Esophagus squamous epithelium (tissue), 5 donors: ENCODE results near the gene RALBP1. TPM values are rescaled to one million over a fixed set of nuclear protein-coding genes. Genes with fewer than 3 reads are reported as not detected.
"Not testable (repeated sequence)": the region's sequence is repeated elsewhere in the genome, so short reads cannot be mapped to it uniquely, and the experiment has no call there.

Source experiments
- DNase-seq: peaks from one replicate; lab custom pipeline; 2025; lab: John Stamatoyannopoulos, UW
- H3K27ac ChIP-seq, 4 donors: fragments of 200-600 bp; sonication (generic); one replicate each; pipeline ENCODE4 v1.5.1; 2016 to 2019; ENCODE audit warnings: mild to moderate bottlenecking in 1 of 4
- H3K27me3 ChIP-seq, 4 donors: fragments of 200-600 bp; sonication (generic); 1 replicate in 3 of 4; 2 replicates in 1 of 4; pipeline versions ENCODE4 v1.5.1 to v1.6.0; 2017 to 2021; ENCODE audit warnings: antibody characterized with exemption in 1 of 4
- H3K36me3 ChIP-seq, 3 donors: fragments of 200-600 bp; sonication (generic); one replicate each; pipeline ENCODE4 v1.5.1; 2016 to 2019
- H3K4me1 ChIP-seq, 3 donors: fragments of 200-600 bp; sonication (generic); one replicate each; pipeline ENCODE4 v1.5.1; 2017 to 2019
- H3K4me3 ChIP-seq, 4 donors: fragments of 200-600 bp; sonication (generic); 1 replicate in 3 of 4; 2 replicates in 1 of 4; pipeline ENCODE4 v1.5.1; 2016 to 2019; ENCODE audit warnings: mild to moderate bottlenecking in 2 of 4, moderate library complexity in 1 of 4
- H3K9me3 ChIP-seq, 3 donors: fragments of 200-600 bp; sonication (generic); one replicate each; pipeline ENCODE4 v1.5.1; 2016 to 2019
- POLR2A ChIP-seq, 4 donors: fragments of 450-650 bp; IDR thresholded peaks; one replicate each; pipeline ENCODE4 v1.6.1; 2017; ENCODE audit warnings: antibody characterized with exemption in 4 of 4, mild to moderate bottlenecking in 4 of 4, moderate library complexity in 3 of 4
- WGBS, 2 donors: methylation state at CpG; one replicate each; pipeline ENCODE4 v1.1.5; 2018; 5-methylcytosine and 5-hydroxymethylcytosine counted together
- intact Hi-C: fragments of 100-400 bp; cut with DNase I; formaldehyde crosslinking; loops from one replicate; pipeline ENCODE4 v1.15.0; 2022
- total RNA-seq, 4 donors: library from RNA; depleted of rRNA; stranded (reverse); fragments of >200 nt; gene quantifications; one replicate each; pipeline ENCODE4 v1.1.0, GENCODE V29; 2016
- TF ChIP-seq, protein P1 (sequence below), 6 experiments: fragments of 450-650 bp in 4 of 6; fragments of 200-600 bp in 2 of 6; sonication (generic) in 2 of 6; IDR thresholded peaks; one replicate each; pipeline ENCODE4 v1.5.1; 2016 to 2019; ENCODE audit warnings: antibody characterized with exemption in 6 of 6, mild to moderate bottlenecking in 4 of 6, moderate library complexity in 4 of 6
- donor health status: DM: yes; HTN: yes; CAD: no.

RALBP1 gene
- total RNA-seq, 4 donors from 2014 or later, result 74.0 to 105 (median 84.1) TPM

DNA sequence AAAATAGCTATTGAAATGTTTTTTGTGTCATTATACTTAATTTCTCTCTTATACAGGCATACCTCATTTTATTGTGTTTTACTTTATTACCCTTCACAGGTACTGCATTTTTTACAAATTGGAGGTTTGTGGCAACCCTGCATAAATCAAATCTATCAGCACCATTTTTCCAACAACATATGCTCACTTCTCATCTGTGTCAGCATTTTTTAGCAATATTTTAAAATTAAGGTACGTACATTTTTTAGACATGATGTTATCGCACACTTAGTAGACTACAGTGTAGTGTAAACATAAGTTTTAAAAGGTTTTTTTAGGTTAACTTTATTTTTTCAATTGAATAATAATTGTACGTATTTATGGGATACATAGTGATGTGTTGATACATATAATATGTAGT lies 30.8 kb upstream of the RALBP1 start:
- Histone ChIP-seq H3K36me3 (no peaks in the 10 kb centered on the region), H3K9me3 (peaks cover 0 to 15% (median 10%) of the 10 kb centered on the region in 3 donors), H3K27me3 (no peaks in the 10 kb centered on the region), H3K4me1 (no peaks in the 10 kb centered on the region), H3K27ac (no peak overlapping the region), H3K4me3 (no peak overlapping the region)
- intact Hi-C loops, result no loop called here
- 90 to 95% methylated on average over 3 of the region's 3 CpGs for WGBS, 2 donors
- DNase-seq, result no peak
- no peak for TF ChIP-seq POLR2A (IDR thresholded peaks at IDR 0.05)
- TF ChIP-seq, protein P1, sequence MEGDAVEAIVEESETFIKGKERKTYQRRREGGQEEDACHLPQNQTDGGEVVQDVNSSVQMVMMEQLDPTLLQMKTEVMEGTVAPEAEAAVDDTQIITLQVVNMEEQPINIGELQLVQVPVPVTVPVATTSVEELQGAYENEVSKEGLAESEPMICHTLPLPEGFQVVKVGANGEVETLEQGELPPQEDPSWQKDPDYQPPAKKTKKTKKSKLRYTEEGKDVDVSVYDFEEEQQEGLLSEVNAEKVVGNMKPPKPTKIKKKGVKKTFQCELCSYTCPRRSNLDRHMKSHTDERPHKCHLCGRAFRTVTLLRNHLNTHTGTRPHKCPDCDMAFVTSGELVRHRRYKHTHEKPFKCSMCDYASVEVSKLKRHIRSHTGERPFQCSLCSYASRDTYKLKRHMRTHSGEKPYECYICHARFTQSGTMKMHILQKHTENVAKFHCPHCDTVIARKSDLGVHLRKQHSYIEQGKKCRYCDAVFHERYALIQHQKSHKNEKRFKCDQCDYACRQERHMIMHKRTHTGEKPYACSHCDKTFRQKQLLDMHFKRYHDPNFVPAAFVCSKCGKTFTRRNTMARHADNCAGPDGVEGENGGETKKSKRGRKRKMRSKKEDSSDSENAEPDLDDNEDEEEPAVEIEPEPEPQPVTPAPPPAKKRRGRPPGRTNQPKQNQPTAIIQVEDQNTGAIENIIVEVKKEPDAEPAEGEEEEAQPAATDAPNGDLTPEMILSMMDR (IDR thresholded peaks at IDR 0.05), result no peak

DNA sequence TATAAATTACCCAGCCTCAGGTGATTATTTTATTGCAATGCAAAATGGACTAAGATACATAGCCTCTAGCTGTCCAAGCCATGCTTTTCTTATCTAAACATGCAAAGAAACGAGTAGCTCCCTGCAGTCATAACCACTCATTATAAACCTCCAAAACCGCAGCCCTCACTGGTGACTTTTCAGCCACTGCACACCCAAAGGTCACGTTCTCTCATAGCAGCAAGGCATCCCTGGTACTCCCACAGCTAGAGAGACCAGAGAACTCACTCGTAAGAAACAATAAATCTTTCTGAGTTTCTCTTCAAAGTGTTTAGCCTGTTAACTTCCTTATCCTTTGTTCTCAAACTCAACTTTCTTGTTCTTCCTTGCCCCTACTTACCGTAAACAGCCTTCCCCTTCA lies 28.5 kb upstream of the RALBP1 start:
- Histone ChIP-seq H3K36me3 (no peaks in the 10 kb centered on the region), H3K9me3 (peaks cover 0 to 15% (median 10%) of the 10 kb centered on the region in 3 donors), H3K27ac (no peak overlapping the region), H3K4me1 (no peaks in the 10 kb centered on the region), H3K27me3 (no peaks in the 10 kb centered on the region), H3K4me3 (no peak overlapping the region)
- 84 to 87% methylated on average over 5 of the region's 5 CpGs for WGBS, 2 donors
- no peak for DNase-seq
- no peak for TF ChIP-seq POLR2A (IDR thresholded peaks at IDR 0.05)
- TF ChIP-seq, protein P1 (IDR thresholded peaks at IDR 0.05), result no peak
- intact Hi-C loops, result no loop called here

- H3K4me1 ChIP-seq, result no peaks in the 10 kb centered on the region
- peaks cover 0 to 15% (median 10%) of the 10 kb centered on the region in 3 donors for H3K9me3 ChIP-seq
- intact Hi-C loops, result no loop called here
- TF ChIP-seq POLR2A (IDR thresholded peaks at IDR 0.05), result no peak
- TF ChIP-seq, protein P1 (IDR thresholded peaks at IDR 0.05), result no peak
- WGBS, 2 donors, result 93 to 94% methylated on average over 7 of the region's 7 CpGs
- H3K27me3 ChIP-seq, result no peaks in the 10 kb centered on the region
- no peaks in the 10 kb centered on the region for H3K36me3 ChIP-seq
- no peak for DNase-seq
- H3K4me3 ChIP-seq, result no peak overlapping the region
- H3K27ac ChIP-seq, result no peak overlapping the region
These were observed 28.0 kb upstream of the RALBP1 start for GRCh38 chr18:9447334-9447733.

GRCh38 chr18:9449600-9450414 lies 25.5 kb upstream of the RALBP1 start:
- TF ChIP-seq POLR2A (IDR thresholded peaks at IDR 0.05), result no peak
- TF ChIP-seq, protein P1 (IDR thresholded peaks at IDR 0.05), result no peak
- intact Hi-C loops, result no loop called here

DNA sequence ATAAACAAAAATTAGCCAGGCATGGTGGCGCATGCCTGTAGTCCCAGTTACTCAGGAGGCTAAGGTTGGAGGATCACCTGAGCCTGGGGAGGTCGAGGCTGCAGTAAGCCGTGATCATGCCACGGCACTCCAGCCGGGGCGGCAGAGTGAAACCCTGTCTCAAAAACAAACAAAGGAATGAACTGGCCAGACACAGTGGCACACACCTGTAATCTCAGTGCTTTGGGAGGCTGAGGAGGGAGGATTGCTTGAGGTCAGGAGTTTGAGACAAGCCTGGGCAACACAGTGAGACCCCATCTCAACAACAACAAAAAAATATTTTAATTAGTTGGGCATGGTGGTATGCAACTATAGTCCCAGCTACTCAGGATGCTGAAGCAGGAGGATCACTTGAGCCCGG lies 24.4 kb upstream of the RALBP1 start:
- 83 to 91% methylated on average over 4 to 6 of the region's 7 CpGs for WGBS, 2 donors
- DNase-seq, result not testable (repeated sequence)

More at GRCh38 chr18:9449600-9450414, 25.5 kb upstream of the RALBP1 start:
- no peak overlapping the region for H3K4me3 ChIP-seq
- H3K9me3 ChIP-seq, result peaks cover 0 to 15% (median 10%) of the 10 kb centered on the region in 3 donors
- H3K27ac ChIP-seq, result no peak overlapping the region
- H3K4me1 ChIP-seq, result peaks cover 0 to 16% (median 6%) of the 10 kb centered on the region in 3 donors
- H3K36me3 ChIP-seq, result no peaks in the 10 kb centered on the region
- no peak for DNase-seq
- WGBS, 2 donors, result 66 to 69% methylated on average over 12 of the region's 12 CpGs
- H3K27me3 ChIP-seq, result no peaks in the 10 kb centered on the region

More for the DNA sequence above, 24.4 kb upstream of the RALBP1 start:
- H3K36me3 ChIP-seq, intact Hi-C loops, H3K27ac ChIP-seq, H3K4me3 ChIP-seq, H3K27me3 ChIP-seq: not testable (repeated sequence)
- Histone ChIP-seq H3K4me1 (peaks cover 0 to 16% (median 6%) of the 10 kb centered on the region in 3 donors), H3K9me3 (peaks cover 0 to 15% (median 10%) of the 10 kb centered on the region in 3 donors)
